Nephron (organoid): ENCODE measurements around the gene PLPP3.

ENCODE experiments used
- H3K27ac Mint-ChIP-seq, 3 experiments: 2 replicates each; pipeline ENCODE4 v1.8.0; 2020; ENCODE audit warnings: mixed read lengths in 3 of 3, mild to moderate bottlenecking in 2 of 3, moderate library complexity in 1 of 3
- H3K27me3 Mint-ChIP-seq: 2 replicates; pipeline ENCODE4 v1.8.0; 2021; ENCODE audit warnings: low read depth, mild to moderate bottlenecking, moderate library complexity, mixed read lengths
- H3K36me3 Mint-ChIP-seq: 2 replicates; pipeline ENCODE4 v1.8.0; 2020; ENCODE audit warnings: low read depth, mixed read lengths
- H3K4me1 Mint-ChIP-seq: 2 replicates; pipeline ENCODE4 v1.8.0; 2020; ENCODE audit warnings: mixed read lengths
- H3K4me3 Mint-ChIP-seq, 3 experiments: 2 replicates each; pipeline ENCODE4 v1.8.0; 2020; ENCODE audit warnings: mild to moderate bottlenecking in 3 of 3, mixed read lengths in 3 of 3, moderate library complexity in 2 of 3
- H3K9me3 Mint-ChIP-seq: 2 replicates; pipeline ENCODE4 v1.8.0; 2020; ENCODE audit warnings: mixed read lengths
- TF ChIP-seq, protein P1 (sequence below), 3 experiments: fragments of 200-600 bp; sonication (generic); IDR thresholded peaks; one replicate each; pipeline ENCODE4 v1.5.0; 2021; ENCODE audit warnings: antibody characterized with exemption in 3 of 3; ENCODE audit not compliant: unreplicated experiment in 3 of 3

PLPP3 gene

DNA sequence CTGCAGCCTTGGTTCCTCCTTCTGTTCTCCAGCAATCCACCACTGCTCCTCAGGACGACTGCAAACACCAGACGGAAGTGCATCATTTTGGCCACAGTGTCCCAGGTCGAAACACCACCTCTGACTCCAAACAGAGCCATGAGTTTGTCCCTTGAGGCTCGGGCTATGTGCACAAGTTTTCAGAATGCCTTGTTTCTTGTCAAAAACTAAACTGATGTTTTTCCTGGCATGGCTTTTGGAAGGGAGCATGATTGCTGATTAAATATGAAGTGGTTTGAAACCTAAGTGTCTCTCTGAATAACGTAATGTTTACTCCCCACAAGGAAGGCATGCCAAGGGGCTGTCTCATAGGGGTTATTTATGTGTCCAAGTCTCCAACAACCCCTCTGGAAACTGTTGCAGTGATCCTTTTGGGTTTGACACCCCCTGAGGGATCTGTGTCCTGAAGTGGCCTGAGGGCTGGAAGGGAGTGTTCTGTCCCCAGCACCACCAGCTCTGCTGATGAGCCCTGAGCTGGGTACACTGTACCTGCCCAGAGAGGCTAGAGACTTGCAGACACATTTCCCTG, 132.7 kb downstream of the PLPP3 start:
- TF ChIP-seq, protein P1, sequence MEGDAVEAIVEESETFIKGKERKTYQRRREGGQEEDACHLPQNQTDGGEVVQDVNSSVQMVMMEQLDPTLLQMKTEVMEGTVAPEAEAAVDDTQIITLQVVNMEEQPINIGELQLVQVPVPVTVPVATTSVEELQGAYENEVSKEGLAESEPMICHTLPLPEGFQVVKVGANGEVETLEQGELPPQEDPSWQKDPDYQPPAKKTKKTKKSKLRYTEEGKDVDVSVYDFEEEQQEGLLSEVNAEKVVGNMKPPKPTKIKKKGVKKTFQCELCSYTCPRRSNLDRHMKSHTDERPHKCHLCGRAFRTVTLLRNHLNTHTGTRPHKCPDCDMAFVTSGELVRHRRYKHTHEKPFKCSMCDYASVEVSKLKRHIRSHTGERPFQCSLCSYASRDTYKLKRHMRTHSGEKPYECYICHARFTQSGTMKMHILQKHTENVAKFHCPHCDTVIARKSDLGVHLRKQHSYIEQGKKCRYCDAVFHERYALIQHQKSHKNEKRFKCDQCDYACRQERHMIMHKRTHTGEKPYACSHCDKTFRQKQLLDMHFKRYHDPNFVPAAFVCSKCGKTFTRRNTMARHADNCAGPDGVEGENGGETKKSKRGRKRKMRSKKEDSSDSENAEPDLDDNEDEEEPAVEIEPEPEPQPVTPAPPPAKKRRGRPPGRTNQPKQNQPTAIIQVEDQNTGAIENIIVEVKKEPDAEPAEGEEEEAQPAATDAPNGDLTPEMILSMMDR (IDR thresholded peaks at IDR 0.05; ENCODE audit: unreplicated experiment in 3 of 3), result no peak
- Mint-ChIP-seq H3K27ac (peak overlapping the region; percentile 18 to 67 (median 49)), H3K4me1 (peaks cover 43% of the 10 kb centered on the region), H3K36me3 (no peaks in the 10 kb centered on the region), H3K4me3 (peak overlapping the region in 1 of 3 experiments; percentile 1), H3K9me3 (no peaks in the 10 kb centered on the region), H3K27me3 (peaks cover 4% of the 10 kb centered on the region)

DNA sequence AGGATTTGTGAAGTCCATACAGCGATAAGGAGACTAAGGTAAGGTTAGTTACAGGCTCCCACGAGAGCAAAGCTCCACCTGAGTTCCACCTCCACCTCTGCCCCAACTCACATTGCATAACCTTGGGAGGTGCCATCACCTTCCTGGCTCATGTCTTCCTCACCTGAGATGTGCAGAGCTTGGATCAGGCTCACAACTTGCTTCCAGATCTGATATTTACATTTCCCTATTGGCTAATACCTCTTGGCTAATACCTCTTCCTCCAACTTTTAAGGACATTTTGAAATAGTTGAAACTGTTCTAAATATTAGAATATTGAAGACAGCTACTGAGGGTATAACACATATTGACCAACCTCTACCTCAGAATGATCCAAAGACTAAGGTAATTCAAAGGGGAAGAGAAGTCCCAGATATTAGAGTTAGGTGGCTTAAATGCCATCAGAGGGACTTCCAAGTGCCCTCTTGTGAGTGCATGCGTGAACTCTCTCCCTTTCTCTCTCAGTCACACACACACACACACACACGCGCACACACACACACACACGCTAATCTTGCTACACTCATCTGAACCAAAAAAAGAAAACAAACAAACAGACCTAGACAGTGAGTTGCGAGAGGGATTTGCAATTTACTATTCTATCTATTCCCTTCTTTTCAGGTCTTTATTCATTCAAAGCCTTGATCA, 134.3 kb downstream of the PLPP3 start:
- TF ChIP-seq, protein P1 (IDR thresholded peaks at IDR 0.05; ENCODE audit: unreplicated experiment in 3 of 3), result no peak
- no peaks in the 10 kb centered on the region for H3K9me3 Mint-ChIP-seq
- no peak overlapping the region for H3K4me3 Mint-ChIP-seq
- H3K4me1 Mint-ChIP-seq, result peaks cover 32% of the 10 kb centered on the region
- H3K36me3 Mint-ChIP-seq, result no peaks in the 10 kb centered on the region
- peaks cover 4% of the 10 kb centered on the region for H3K27me3 Mint-ChIP-seq
- H3K27ac Mint-ChIP-seq, result no peak overlapping the region
